GM10248 (cell line): Measurements from ENCODE around the gene NKAIN2.

Experiments
- CTCF ChIA-PET: fragments of 300-600 bp; sonication (Branson Sonifier 250); formaldehyde crosslinking; extraction: SDS; loops from one replicate; lab custom pipeline; 2021; ENCODE audit warnings: antibody characterized with exemption; lab: Yijun Ruan, JAX
- POLR2A ChIA-PET: fragments of 350-650 bp; sonication (Branson Sonifier 250); formaldehyde crosslinking; extraction: SDS; loops from one replicate; lab custom pipeline; 2020; ENCODE audit warnings: antibody characterized with exemption; lab: Yijun Ruan, JAX
- DNase-seq: peaks from one replicate; pipeline ENCODE4 v3.0.0; 2012; ENCODE audit errors: extremely low spot score
- CTCF ChIP-seq: IDR thresholded peaks from 2 replicates; pipeline ENCODE4 v1.5.1; 2012; ENCODE audit warnings: mild to moderate bottlenecking, low read depth; ENCODE audit errors: extremely low read depth, missing control alignments, control extremely low read depth

NKAIN2 gene

GRCh38 chr6:124423621-124424020 lies 620.0 kb downstream of the NKAIN2 start:
- ChIA-PET POLR2A (no interaction called here), CTCF (no interaction called here)
- DNase-seq: no peak
- TF ChIP-seq CTCF: no peak

DNA sequence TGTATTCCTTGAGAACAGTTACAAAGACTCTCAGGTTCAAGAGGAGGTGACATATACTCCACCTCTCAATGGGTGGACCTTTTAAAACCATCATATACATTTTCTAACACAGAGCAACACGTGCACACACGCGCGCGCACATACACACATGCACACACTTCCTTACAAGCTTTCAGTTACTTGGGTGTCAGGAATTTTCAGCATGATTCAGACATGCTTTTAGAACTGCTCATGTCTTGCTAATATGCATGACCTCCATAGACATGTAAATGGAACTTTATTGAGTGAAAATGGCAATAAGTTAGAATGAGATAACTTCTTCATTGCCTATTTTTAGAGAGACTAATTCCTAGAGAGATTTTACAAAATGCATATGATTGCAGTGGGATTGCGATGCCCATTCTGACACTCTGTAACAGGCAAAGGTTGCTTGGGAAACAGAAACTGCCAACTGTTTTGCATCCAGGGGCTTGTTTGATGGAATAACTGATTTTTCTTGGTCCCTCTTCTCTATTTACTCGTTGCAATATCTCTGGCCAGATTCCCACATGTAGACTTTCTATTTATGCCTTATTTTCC lies 627.2 kb downstream of the NKAIN2 start:
- DNase-seq: no peak
- TF ChIP-seq CTCF: no peak
- CTCF ChIA-PET: no interaction called here
- POLR2A ChIA-PET: interaction anchor here (0.7 kb wide), 1 partner anchor 55 kb away, joined by 3 read pairs; no protein-coding TSS in a partner anchor

DNA sequence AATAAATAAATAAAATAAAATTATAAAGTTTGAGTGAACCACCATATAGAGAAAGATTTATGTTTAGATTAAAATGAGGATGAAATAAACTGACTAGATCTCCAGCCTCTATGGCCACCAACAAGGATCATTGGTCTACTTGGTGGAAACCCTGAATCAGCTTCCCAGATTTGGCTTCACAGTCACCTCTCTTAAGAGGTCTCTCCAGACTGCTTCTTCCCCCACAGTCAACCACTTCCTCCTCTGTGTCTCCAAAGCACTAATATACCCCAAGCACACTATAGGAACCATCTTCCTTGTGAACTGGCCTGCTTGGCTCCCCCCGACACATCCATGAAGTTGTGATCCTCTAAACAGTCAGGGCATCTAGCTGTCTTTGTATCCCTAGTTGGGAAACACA lies 629.0 kb downstream of the NKAIN2 start:
- no peak for TF ChIP-seq CTCF
- POLR2A ChIA-PET: no interaction called here
- CTCF ChIA-PET: interaction anchor here (0.9 kb wide), 1 partner anchor 16 kb away, joined by 4 read pairs; no protein-coding TSS in a partner anchor
- DNase-seq: no peak

GRCh38 chr6:124433387-124434160 lies 629.9 kb downstream of the NKAIN2 start:
- CTCF ChIA-PET: interaction anchor here (0.9 kb wide), 1 partner anchor 15 kb away, joined by 4 read pairs; no protein-coding TSS in a partner anchor
- no peak for TF ChIP-seq CTCF
- no peak for DNase-seq
- POLR2A ChIA-PET: no interaction called here

DNA sequence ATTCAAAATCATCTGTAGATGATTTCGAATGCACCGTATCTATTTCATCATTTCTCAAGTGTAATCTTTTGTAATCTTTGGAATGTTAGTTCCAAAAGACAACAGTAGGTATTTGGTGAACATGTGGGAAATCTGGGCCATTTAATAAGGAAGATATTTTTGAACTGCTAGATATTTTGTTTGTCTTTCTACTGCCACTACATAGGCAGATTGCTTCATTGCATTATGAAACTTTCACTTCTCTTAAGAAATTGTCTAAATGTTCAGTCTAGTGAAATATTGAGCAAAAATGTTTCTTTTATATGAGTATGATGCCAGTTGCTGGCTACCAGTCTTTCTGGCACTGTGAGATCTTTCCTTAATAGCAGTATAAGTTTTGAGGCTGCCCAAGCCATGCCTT lies 630.8 kb downstream of the NKAIN2 start:
- CTCF ChIA-PET: no interaction called here
- POLR2A ChIA-PET: no interaction called here
- DNase-seq: no peak
- no peak for TF ChIP-seq CTCF

DNA sequence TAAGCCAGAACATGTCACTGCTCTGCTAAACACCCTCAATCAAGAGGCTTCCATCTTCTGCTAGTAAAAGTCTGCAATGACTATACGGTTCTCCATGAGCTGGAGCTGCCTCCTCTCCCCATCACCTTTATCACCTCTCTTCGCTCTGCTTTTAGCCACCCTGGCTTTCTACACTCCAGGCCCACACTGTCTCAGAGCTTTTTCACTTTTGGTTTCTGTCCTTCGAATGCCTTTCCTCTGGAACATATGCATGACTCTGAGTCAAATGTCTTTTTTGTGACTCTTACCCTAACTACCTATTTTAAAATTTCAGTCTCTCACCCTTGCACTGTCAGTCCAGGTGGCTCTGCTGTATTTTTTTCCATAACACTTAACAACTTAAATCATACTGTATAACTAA lies 633.1 kb downstream of the NKAIN2 start:
- POLR2A ChIA-PET: no interaction called here
- no peak for DNase-seq
- TF ChIP-seq CTCF: no peak
- CTCF ChIA-PET: no interaction called here
